GM19238 (cell line): ENCODE data around the gene OBSCN.

ENCODE experiments used
- DNase-seq: peaks from one replicate; pipeline ENCODE4 v3.0.0; 2011; ENCODE audit warnings: low spot score; ENCODE audit not compliant: insufficient read length

OBSCN gene

DNA sequence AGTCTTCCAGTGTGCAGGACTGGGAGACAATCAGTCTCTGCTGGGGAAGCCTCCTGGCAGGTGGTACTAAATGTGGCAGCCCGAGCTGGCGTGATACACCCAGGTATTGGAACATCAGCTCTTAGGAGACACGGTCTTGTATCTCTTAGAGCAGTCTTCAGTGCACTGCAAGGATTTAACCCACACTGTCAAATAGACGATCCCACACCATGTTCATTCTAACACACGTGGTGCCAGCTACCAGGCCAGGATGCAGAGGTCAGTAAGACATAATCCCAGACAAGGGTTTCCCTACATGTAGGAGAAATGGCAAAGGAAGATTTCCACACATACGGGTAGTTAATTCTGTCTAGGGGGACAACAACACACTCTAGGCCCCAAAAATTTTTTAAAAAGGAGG lies 190.1 kb downstream of the OBSCN start:
- DNase-seq: no peak

DNA sequence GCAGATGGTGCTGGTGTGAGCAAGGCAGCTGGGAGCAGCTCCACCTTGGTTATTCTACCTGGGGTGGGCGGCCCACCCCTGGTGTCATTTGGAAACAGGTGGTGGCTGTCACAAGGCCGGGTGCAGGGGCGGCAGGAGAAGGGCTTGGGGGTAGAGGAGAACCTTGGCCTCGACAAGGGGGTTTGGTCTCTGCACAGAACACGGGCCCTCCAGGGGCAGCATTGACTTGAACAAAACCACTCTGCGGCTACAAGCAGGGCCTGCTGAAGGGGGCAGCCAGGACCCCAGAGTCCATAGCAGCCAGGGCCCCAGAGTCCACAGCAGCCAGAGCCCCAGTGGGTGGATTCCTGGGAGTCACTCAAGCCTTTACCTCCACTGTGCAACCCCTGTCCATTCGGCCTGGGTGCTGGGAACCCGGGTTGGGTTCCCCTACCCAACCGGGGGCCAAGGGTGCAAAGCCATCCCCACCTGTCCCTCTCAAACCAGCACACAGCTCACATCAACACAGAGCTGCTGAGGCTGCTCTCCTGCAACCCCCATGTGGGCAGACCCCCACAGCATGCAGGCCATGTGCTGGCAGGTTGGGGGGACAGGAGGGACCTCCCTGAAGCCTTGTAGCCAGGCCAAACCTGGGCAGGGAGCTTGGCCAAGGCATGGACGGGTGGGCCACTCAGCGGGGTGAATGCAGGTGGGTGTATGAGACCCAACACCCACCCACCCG lies 191.1 kb downstream of the OBSCN start:
- no peak for DNase-seq

DNA sequence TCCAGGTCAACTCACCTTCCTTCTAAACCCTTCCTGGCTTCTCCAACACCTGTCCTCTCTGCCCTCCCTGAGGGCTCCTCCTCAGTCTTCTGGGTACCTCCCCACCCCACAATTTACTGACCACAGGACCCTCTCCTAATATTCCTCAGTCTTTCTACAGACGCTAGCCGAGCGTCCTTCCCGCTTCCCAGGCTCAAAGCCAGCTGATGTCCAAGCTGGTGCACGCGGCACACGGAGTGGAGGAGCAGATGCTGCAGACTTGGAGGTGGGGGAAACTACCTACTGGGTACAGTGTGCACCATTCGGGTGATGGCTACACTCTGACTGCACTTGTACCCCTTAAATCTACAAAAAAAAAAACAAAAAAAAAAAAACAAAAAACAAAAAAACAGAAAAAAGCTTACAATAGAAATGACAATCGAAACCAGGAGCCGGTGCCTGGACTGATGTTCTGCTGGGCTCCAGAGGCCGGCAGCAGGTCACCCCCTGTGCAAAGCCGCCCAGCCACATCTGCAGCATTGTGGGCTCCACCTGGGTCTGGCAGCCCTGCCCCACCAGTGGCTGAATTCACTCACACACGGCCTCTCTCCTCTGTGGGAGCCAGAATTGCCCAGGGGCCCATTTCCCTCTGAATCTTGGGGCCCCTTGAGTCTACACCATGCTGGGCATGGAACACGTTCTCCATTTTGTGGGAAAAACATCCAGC lies 191.8 kb downstream of the OBSCN start:
- no peak for DNase-seq

DNA sequence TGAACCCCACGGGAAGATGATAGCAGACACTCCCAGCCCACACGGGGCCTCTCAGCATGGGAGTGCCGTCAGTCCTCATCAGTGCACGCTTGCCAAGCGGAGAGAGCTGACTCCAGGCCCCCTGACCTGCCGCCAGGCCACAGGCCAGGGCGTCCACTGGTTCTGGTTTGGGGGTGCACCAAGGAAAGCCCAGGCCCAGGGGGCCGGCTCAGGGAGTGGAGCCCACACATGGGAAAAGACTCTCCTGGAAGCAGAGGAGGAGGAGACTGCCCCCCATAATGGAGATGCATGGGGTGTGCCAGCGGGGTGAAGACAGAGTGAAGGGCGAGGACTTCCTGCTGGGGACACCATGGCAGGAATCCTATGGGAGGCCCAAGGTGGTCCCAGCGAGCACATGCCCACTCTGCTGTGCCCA lies 192.4 kb downstream of the OBSCN start:
- no peak for DNase-seq

DNA sequence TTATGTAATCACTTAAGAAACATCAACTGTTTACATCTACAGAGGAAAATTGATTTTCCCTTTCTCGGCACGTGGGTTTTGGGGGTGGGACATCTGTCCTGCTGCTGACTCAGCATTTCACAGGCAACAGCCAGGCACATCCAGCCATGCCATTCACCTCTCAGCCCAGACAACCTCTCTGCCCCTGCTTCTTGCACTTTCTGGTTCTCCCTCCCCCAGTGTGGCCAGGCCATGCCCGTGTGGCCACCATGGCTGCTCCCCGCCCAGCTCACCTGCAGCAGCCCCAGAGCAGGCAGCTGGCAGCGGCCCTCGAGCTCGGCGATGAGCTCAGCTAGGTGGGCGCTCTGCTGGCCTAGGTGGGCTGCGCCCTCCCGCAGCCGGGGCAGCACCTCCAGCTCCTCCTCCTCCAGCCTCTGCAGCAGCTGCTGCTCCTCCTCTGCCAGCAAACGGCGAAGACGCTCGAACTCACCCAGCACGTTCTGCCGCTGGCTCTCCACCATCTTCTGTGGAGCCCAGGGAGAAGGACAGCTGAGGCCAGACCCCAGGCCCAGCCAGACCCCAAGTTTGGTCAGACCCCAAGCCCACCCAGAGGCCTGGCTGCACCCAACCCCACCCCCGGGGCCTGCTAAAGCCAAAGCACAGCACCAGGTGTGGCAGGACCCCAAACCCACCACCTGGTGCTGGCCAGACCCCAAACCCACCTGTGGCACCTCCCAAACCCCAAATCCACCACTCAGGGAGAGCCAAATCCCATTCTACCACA lies 193.0 kb downstream of the OBSCN start:
- no peak for DNase-seq

DNA sequence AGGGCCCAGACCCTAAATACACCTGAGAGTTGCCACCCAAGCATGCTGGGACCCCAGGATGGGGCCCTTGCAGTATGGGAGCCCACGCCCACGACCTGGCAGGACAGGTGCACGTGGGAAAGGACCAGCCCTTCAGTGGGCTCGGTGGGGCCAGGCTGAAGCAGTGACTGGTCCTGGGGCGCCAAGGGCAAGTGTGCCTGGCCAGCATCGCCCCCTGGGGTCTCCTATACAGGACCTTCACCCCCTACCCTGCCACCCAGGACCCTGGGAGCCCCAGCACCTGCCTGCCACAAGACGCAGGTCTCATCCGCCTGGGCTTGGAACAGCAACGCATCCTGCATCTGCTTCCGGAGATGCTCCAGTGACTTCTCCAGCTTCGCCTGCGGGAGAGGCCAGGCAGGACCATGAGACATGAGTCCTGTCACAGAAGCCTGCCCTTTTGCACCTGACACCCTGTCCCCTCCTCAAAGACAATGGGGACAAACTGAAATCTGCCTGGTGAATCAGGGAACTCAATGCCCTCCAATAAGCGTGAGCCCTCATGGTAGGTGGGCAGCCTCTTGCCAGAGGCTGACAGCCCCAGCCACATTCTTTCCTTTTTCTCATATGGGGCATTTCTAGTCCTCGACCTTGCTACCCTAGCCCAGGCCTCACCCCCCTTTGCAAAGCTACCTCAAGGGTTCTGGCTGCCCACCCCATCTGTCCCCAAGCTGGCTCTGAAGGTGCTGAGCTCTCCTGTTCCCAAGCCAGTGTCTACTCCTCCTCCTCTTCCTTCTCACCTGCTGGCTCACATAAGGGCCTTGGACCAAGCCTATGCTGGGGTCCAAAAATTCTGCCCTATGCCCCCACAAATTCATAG lies 194.2 kb downstream of the OBSCN start:
- no peak for DNase-seq

DNA sequence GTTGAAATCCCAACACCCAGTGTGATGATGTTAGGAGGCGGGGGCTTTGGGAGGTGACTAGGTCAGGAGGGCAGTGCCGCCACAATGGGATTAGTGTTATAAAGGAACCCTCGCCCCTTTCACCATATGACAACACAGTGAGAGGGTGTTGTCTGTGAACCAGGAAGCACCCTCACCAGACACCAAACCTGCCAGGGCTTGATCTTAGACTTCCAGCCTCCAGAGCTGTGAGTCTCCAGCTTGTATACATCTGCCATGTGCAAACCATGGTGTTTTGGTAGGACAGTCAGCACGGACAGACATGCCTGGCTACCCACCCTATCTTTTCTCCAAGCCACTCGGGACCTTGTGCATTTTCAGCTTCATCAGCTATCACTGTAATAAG lies 194.8 kb downstream of the OBSCN start:
- DNase-seq: no peak

DNA sequence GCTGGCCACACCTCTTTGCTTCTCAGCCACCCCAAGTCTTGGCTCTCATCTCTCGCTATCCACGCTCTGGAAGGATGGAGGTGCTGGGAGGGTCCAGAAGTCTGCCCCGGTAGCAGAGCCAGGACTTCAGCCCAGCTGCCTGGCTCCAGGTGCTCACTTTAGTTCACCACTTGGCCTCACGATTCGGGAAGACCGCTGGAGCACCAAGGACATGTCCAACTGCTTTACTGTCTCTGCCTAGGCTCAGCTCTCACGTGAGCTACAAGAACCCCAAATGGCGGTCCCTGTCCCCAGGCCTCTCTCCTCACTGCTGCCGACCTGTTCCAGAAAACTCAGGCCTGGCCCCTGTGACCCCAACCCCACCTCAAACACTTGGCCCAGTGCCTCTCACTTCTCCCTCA lies 195.4 kb downstream of the OBSCN start:
- DNase-seq: no peak

DNA sequence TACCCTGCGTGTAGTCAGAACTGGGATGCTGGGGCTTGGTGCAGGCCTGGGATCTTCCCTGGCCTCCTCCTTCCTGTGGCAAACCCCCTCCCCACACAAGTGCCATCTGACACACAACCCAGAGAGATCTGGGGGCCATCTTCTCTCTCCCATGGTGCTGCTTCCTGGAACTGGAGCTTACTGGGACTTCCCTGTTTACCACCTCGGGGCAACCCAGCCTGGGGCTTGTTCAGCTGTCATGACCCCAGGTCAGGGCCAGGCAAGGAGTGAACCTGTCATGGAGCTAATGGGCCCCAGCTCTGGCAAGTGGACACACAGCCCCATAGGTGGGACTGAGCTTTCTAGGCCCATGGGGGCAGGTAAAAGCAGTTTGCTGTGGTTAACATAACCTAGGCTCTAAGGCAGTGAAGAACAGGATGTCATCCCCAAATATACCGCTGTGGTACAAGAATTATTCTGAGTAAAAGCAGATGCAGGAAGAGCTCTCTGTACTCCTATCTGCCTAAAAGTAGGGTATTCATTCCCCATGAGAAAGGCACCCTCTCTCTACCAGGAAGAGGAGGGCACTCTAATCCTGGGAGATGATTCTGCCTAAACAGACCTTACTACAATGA lies 196.4 kb downstream of the OBSCN start:
- no peak for DNase-seq

DNA sequence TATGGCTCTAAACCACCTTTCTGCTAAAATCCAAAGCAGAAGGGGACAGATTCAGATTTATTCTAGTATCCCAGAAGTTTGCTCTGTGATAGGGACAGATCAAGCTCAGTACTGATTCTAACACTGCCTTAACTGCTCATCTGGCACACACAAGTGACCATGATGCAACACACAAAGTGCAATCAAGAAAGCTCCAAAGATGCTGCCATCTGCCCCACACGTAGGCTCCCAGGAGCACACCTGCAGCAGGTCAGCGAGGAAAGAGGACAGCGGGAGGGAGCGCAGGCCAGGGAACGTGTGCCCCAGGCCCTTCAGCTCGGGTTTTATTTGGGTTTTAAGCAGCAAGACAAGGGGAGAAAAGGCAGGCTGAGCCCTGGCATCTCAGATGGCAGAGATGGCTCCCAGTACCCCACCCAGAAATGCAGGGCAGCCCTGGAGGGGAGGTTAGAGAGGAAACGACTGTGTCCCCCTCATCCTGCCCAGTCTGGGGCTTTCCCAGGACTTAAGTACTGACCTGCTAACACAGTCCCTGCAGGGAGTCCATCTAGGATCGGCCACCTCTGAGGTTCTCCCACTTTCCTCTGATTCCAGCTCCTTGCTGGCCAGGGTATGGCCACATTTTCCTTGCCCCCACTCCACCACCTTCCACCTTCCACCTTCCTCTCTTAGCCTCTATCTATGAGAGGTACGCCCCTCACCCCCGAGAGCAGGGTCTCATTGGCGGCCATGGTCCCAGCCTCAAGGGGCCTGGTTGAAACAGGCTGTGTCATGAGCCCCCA lies 197.5 kb downstream of the OBSCN start:
- DNase-seq: no peak

DNA sequence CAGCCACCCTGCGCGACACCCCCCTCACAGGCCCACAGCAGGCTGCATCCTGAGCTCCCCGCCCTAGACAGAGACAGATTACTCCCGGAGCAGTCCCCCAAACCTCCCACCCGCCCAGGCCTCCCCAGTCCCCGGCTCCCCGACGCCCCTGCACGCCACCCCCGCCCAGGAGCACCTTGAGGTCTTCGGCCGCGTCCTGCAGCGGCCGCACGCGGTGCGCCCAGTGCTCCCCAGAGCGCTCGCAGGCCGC lies 198.1 kb downstream of the OBSCN start:
- no peak for DNase-seq

DNA sequence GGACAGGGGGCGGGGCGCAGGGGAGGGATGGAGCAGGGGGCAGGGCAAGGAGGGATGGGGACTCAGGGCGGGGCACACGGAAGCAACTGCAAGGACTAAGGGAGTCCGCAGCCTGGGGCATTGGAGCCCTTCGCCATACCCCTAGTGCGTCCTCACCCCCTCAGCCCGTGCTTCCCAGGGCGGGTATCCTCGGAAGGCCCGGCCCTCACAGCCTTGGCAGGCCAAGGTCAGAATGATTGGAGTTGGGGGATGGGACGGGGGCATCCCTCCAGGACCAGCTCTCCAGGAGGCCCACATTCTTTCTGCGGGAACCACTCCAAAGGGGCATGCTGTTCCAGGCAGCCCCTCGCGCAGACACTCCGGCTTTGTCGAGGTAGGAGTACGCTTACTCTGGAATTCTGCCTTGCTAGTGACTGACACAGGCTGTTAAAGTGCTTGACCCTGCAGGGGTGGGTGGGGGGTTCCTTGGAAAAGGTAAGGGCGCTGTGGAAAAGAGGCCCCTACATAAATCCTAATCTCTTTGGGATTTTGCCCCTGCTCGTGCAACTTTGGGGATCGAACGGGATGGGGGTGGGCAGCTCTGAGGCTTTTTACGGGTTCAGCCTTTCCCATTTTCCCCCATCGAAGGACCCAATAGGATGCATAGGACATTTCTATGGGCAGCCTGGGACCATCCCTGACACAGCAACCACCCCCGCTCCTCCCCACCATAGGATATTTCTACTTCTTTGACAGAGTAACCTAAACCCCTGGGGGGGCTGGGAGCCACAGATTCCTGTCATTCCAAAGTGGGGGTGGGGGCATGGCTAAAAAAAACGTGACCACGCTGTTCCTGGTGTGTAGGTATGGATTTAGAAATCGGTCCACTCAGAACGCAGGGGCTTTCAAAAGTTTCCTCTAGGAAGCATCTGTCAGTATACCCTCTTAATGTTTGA lies 199.5 kb downstream of the OBSCN start:
- no peak for DNase-seq

DNA sequence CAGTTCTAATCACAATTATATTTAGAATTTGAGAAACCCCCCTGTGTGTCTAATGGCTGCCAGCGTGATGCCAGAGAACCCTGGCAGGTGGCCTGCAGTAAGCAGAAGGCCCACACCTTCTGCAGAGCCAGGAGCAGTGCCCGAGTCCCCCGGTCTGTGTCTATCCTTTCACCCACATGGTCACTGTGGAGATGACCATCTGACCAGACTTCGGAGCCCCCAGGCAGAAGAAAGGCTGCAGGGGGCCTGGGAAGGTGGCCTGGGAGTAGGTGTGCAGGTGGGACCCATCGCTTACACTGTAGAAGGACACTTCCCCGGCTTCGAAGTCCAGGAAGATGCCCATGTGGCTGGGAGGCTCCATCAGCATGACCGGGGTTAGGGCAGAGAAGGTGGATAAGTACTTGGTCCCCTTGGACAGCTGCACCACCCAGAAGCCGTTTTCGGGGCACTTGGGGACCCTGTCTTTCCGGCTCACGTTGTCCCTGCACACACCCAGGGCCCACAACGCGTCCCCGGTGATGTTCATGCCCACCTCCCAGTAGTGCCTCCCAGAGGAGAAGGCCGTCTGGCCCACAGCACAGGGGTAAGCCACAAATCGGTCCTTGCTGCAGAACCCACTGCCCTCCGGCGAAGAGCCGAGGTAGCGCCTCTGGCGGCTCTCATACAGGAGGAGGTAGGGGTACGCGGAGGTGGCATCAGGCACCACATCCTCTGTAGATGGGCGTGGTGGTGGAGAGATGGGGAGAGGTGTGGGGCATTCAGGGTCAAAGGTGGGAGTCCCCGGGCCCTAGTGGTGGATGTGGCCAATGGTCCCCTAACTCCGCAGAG lies 200.4 kb downstream of the OBSCN start:
- no peak for DNase-seq

DNA sequence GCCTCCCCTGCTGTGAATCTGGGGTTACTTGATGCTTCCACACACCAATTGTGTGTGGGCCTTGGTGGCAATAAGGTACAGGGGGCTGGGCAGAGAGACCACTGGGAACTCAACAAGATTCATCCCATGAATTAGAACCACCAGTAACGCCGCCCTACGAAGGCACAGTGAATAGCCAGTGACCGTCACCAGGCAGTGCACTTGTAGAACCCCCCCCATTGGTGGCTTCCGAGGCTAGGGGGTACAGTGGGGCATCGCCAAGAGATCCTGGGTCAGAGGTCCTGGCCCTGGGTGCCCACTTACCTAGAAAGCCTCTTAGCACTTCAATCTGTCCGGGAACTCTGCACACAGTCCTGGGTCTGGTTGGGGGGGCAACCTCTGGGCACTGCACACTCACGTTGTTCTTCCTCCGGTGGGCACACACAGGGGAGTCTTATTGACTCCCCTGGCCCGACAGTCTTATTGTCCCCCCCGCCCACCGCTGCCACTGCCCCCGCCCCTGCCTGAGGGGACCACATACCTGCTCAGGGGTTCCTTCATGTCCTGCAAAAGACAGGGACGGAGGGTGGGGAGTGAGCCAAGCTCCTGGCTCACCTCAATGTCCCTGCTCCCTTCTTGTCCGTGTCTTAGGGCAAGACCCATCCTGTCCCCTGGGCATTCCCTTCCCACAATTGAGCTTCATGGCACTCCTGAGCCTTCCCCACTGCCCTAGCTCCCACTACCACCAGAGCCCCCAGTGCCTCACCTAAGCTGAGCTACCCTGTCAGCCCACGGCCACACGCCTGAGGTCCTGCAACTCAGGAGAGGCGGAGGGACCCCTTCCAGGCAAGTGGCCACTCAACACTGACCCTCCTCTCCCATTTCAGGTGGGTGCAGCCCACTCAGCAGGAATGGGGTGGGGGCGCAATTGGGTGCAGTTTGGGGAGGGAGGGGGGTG lies 201.3 kb downstream of the OBSCN start:
- DNase-seq: no peak

DNA sequence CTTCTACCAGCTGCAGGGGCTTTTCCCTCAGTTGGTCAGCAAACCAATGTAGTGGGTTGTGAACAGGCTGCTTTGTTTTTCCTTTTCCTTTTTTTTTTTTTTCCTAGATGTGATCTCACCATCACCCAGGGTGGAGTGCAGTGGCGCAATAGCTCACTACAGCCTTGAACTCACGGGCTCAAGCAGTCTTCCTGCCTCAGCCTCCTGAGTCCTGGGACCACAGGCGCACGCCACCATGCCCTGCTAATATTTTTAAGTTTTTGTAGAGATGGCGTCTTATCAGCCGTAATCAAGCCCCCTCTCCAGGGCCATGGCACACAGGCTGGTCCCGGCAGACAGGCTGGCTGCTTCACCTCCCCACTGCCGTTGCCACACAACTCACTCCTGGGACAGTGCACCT lies 202.2 kb downstream of the OBSCN start:
- DNase-seq: no peak

DNA sequence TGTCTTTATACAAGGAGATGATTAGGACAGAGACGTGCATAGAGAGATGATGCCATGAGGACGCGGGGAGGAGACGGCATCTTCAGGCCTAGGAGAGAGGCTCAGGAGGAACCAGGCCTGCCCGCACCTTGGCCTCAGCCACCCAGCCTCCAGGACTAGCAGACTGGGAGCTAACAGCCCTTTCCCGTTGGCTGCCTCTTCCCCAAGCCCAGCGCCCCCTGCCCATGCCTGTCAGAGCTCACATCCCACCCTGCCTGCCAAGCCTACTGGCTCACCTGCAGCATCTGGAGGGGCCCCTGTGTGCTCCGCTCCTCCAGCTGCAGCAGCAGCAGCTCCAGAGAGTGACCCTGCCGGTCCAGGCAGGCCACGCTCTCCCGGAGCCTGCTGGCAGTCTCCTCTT lies 202.8 kb downstream of the OBSCN start:
- DNase-seq: no peak

DNA sequence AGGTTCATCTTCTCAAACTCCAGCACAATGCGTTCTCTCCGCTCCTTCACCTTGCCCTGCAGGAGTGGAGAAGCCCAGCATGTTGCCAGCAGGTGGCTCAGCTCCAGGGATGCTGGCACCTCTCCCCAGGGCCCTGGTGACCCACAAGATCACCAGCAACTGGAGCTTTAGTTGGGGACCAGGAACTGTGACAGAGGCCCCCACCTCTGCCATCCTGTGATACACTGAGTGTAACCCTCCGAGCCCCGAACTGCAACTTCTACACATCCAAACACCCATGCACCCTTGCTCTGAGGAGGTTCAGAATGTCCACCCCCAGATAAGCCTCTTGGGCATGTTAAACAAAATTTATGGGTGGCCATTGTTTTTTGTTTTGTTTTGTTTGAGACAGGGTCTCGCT lies 203.3 kb downstream of the OBSCN start:
- no peak for DNase-seq
